SU-DHL-6 (cell line): ENCODE data around the gene DOCK10.

Source experiments
- CTCF ChIP-seq: fragments of 200-600 bp; sonication (generic); IDR thresholded peaks from one replicate; pipeline ENCODE4 v1.5.1; 2017; ENCODE audit warnings: antibody characterized with exemption, mild to moderate bottlenecking, low read length, moderate library complexity; ENCODE audit not compliant: insufficient read depth, poor library complexity, severe bottlenecking
- EZH2phosphoT487 ChIP-seq: fragments of 200-600 bp; sonication (generic), shearing (Covaris generic); conservative IDR thresholded peaks from 2 replicates; pipeline ENCODE4 v1.6.1; 2018; ENCODE audit warnings: mild to moderate bottlenecking, antibody characterized with exemption, low read length, moderate library complexity, mixed read lengths

GRCh38 chr2:225020168-225020849 is 22.0 kb downstream of the DOCK10 start:
- no peak for TF ChIP-seq CTCF
- no peak for TF ChIP-seq EZH2phosphoT487
